Epithelial cell of proximal tubule (primary cell): ENCODE results near the gene GAS7. TPM values are rescaled to one million over a fixed set of nuclear protein-coding genes. Genes with fewer than 3 reads are reported as not detected.
"Not testable (repeated sequence)": the region's sequence is repeated elsewhere in the genome, so short reads cannot be mapped to it uniquely, and the experiment has no call there.

ENCODE experiments used
- DNase-seq: peaks from one replicate; pipeline ENCODE4 v3.0.0-alpha.2; 2011; ENCODE audit warnings: low read depth
- H3K4me3 ChIP-seq: 2 replicates; pipeline ENCODE4 v1.5.1; 2011; ENCODE audit warnings: low read depth, mild to moderate bottlenecking, low read length
- CTCF ChIP-seq: conservative IDR thresholded peaks from 2 replicates; pipeline ENCODE4 v1.5.1; 2012; ENCODE audit warnings: low read depth, mild to moderate bottlenecking, low read length
- total RNA-seq: library from RNA; depleted of rRNA; stranded (reverse); fragments of >200 nt; gene quantifications from 2 replicates; pipeline ENCODE4 v1.2.3, GENCODE V29; 2015

GAS7 gene
- total RNA-seq, 1 donor from 2014 or later: 2.5 TPM

- H3K4me3 ChIP-seq: no peak overlapping the region
- no peak for TF ChIP-seq CTCF
- no peak for DNase-seq
Measured at GRCh38 chr17:10019941-10020451, 178.4 kb downstream of the GAS7 start.

- H3K4me3 ChIP-seq: no peak overlapping the region
- no peak for DNase-seq
- no peak for TF ChIP-seq CTCF
Measured at GRCh38 chr17:10018461-10018891, 179.9 kb downstream of the GAS7 start.

- not testable (repeated sequence) for H3K4me3 ChIP-seq, DNase-seq
Measured at GRCh38 chr17:10016958-10017570, 181.3 kb downstream of the GAS7 start.

- DNase-seq: no peak
- no peak overlapping the region for H3K4me3 ChIP-seq
- TF ChIP-seq CTCF: no peak
Measured at GRCh38 chr17:10013365-10014112, 184.9 kb downstream of the GAS7 start.

- no peak overlapping the region for H3K4me3 ChIP-seq
- DNase-seq: no peak
- no peak for TF ChIP-seq CTCF
Measured at GRCh38 chr17:10010752-10011151, 187.7 kb downstream of the GAS7 start.

- DNase-seq: no peak
- no peak for TF ChIP-seq CTCF
- H3K4me3 ChIP-seq: no peak overlapping the region
Measured at GRCh38 chr17:10003705-10004104, 194.7 kb downstream of the GAS7 start.

GRCh38 chr17:10002567-10003360 lies 195.6 kb downstream of the GAS7 start:
- DNase-seq, H3K4me3 ChIP-seq: not testable (repeated sequence)
